AG04450 (cell line): ENCODE results near the gene TEX2. TPM values are rescaled to one million over a fixed set of nuclear protein-coding genes. Genes with fewer than 3 reads are reported as not detected.

Experiments used
- CTCF ChIA-PET: fragments of 300-600, 350-600 bp; formaldehyde crosslinking; extraction: SDS; loops from one replicate; lab custom pipeline; 2022; ENCODE audit warnings: antibody characterized with exemption, inconsistent platforms; lab: Charles Lee
- POLR2A ChIA-PET: fragments of 350-600 bp; formaldehyde crosslinking; extraction: SDS; loops from one replicate; lab custom pipeline; 2021; ENCODE audit warnings: antibody characterized with exemption, inconsistent platforms; lab: Yijun Ruan, JAX
- DNase-seq: peaks from one replicate; pipeline ENCODE4 v3.0.0-alpha.2; 2011; ENCODE audit warnings: low read depth, low spot score
- H3K27ac ChIP-seq: one replicate; pipeline ENCODE4 v1.5.1; 2012; ENCODE audit warnings: low read depth, low read length, control low read depth
- H3K27me3 ChIP-seq: one replicate; pipeline ENCODE4 v1.6.0; 2012; ENCODE audit warnings: low read length; ENCODE audit not compliant: control insufficient read depth, insufficient read depth
- H3K4me3 ChIP-seq: 2 replicates; pipeline ENCODE4 v1.5.1; 2011; ENCODE audit warnings: mild to moderate bottlenecking, low read depth, low read length, control low read depth
- H3K9me3 ChIP-seq: 2 replicates; pipeline ENCODE4 v1.5.1; 2012; ENCODE audit warnings: low read length; ENCODE audit not compliant: control insufficient read depth, insufficient read depth
- CTCF ChIP-seq: IDR thresholded peaks from 2 replicates; pipeline ENCODE4 v1.5.1; 2011; ENCODE audit warnings: low read depth, low read length, control low read depth, inconsistent platforms
- polyA plus RNA-seq: library from polyadenylated mRNA; depleted of rRNA; stranded (reverse); fragments of >200 nt; gene quantifications from 2 replicates; pipeline ENCODE4 v1.2.3, GENCODE V29; 2011

The TEX2 gene
- polyA plus RNA-seq, 1 experiment: 27.9 TPM

- H3K9me3 ChIP-seq: no peaks in the 10 kb centered on the region
- ChIA-PET CTCF (interaction anchor here (0.7 to 5.5 kb wide), 4 partner anchors 9 to 187 kb away, joined by 3 to 97 read pairs (median 4); no protein-coding TSS in a partner anchor), POLR2A (interaction anchor here (0.7 kb wide), 1 partner anchor 68 kb away, joined by 4 read pairs; no protein-coding TSS in a partner anchor)
- H3K4me3 ChIP-seq: no peak overlapping the region
- no peak for TF ChIP-seq CTCF
- no peak overlapping the region for H3K27ac ChIP-seq
- peaks cover 20% of the 10 kb centered on the region for H3K27me3 ChIP-seq
- no peak for DNase-seq
Measured at GRCh38 chr17:64304551-64304950, 41.5 kb upstream of the TEX2 start.

GRCh38 chr17:64300699-64300965 is 37.6 kb upstream of the TEX2 start:
- Histone ChIP-seq H3K27ac (no peak overlapping the region), H3K4me3 (no peak overlapping the region), H3K9me3 (no peaks in the 10 kb centered on the region), H3K27me3 (peaks cover 24% of the 10 kb centered on the region)
- DNase-seq: no peak
- ChIA-PET CTCF (interaction anchor here (0.6 to 1.6 kb wide), 4 partner anchors 19 to 130 kb away, joined by 3 to 5 read pairs (median 4); no protein-coding TSS in a partner anchor), POLR2A (no interaction called here)
- no peak for TF ChIP-seq CTCF

GRCh38 chr17:64297467-64298088 is 34.5 kb upstream of the TEX2 start:
- no peak for TF ChIP-seq CTCF
- Histone ChIP-seq H3K9me3 (peaks cover under 1% of the 10 kb centered on the region; the same call in 1 of the 2 replicates), H3K4me3 (no peak overlapping the region), H3K27me3 (peaks cover 13% of the 10 kb centered on the region), H3K27ac (no peak overlapping the region)
- CTCF ChIA-PET: interaction anchor here (3.0 kb wide), 1 partner anchor 122 kb away, joined by 12 read pairs; no protein-coding TSS in a partner anchor
- no peak for DNase-seq
- POLR2A ChIA-PET: no interaction called here

GRCh38 chr17:64296246-64296645 is 33.2 kb upstream of the TEX2 start:
- ChIA-PET POLR2A (no interaction called here), CTCF (interaction anchor here (1.0 to 3.0 kb wide), 4 partner anchors 10 to 163 kb away, joined by 3 to 12 read pairs (median 4); no protein-coding TSS in a partner anchor)
- DNase-seq: no peak
- Histone ChIP-seq H3K4me3 (no peak overlapping the region), H3K9me3 (peaks cover 8% of the 10 kb centered on the region; the same call in 1 of the 2 replicates), H3K27ac (no peak overlapping the region), H3K27me3 (peaks cover 12% of the 10 kb centered on the region)
- no peak for TF ChIP-seq CTCF

GRCh38 chr17:64295146-64295545 is 32.1 kb upstream of the TEX2 start:
- ChIA-PET POLR2A (no interaction called here), CTCF (interaction anchor here (0.9 kb wide), 1 partner anchor 13 kb away, joined by 7 read pairs; no protein-coding TSS in a partner anchor)
- Histone ChIP-seq H3K4me3 (no peak overlapping the region), H3K27me3 (peaks cover 10% of the 10 kb centered on the region), H3K9me3 (peaks cover 12% of the 10 kb centered on the region; the same call in 1 of the 2 replicates), H3K27ac (no peak overlapping the region)
- no peak for TF ChIP-seq CTCF
- no peak for DNase-seq
